ENCODE data around the gene CCDC137. TPM values are rescaled to one million over a fixed set of nuclear protein-coding genes. Genes with fewer than 3 reads are reported as not detected.

The CCDC137 gene
- polyA plus RNA-seq, 1 donor from 2014 or later = 27.9 TPM

DNA sequence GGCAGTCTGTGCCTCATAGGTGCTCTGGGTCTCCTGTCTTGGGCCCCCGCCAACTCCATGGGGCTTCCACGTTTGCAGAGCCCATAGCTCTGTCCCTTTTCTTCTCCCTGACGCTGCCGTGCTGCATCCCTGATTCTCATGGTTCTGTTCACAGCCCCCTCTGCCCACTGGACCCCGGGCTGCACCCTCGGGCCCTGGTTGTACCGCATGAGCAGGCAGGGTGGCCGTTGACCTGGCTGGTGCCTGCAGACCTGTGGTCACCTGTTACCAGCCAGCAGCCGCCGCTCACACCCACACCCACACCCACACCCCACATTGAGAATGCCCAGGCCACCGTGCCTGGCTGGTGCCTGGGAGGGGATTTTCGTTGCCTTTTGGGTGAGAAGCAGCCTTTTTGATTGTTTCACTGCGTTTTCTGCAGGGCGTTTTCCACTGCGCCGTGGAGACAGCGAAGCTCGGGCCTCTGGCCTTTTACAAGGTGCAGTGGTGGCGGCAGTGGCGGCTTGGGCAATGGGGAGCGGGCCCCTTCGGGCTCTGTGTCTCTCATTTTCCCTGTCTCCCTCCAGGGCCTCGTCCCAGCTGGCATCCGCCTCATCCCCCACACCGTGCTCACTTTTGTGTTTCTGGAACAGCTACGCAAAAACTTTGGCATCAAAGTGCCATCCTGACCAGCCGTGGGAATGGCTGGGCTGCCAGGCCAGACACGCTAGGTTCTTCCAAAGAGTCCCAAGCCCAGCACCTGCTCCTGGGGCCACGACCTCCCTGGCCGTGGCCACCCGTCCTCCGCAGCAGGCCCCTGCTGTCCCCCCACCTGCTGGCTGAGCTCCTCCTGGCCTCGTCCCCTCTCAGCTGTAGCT is 53.1 kb downstream of the CCDC137 start:
- Mint-ChIP-seq H3K27me3 (peaks cover 2% of the 10 kb centered on the region), H3K27ac (peak overlapping the region in 1 of 3 donors; percentile 68), H3K4me3 (no peak overlapping the region), H3K4me1 (no peaks in the 10 kb centered on the region), H3K9me3 (no peaks in the 10 kb centered on the region), H3K36me3 (no peaks in the 10 kb centered on the region)

DNA sequence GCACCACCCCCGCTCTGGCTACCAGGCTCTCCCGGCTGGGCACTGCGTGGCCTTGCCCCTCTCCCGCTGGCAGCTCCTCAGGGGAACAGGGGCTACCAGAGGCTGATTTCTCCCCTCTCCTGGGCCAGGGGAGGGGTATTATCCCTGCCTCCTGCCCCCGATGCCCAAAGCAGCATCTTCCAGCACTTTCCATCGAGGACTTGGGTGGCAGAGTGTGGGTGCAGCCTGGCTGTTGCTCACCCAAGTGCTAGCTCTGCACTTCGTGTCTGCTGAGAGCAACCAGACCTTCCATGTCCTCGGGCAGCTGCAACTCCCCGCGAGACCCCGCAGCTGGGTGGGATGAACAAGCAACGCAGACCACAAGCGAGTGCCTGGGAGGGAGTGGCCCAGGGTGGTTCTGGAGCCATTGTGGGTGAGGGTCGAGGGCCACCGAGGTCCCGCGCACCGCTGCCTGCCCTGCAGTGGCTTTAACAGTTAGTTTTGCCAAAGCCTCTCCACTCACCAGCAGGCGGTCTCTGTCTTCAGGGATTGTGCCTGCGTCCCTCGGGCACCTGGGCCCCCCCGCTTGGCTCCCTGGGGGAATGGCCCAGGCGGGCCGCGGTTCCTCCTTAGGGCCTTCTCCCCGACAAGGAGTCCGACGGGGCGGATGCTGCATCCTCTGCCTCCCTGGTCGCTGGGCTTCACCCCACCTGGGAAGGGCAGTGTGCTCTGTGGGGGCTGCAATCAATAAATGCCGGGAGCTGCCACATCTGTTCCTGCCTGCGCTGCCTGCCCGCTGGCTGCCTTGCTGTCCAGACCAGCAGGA is 53.9 kb downstream of the CCDC137 start:
- Mint-ChIP-seq H3K4me1 (no peaks in the 10 kb centered on the region), H3K27me3 (peaks cover 2% of the 10 kb centered on the region), H3K27ac (no peak overlapping the region), H3K36me3 (no peaks in the 10 kb centered on the region), H3K9me3 (no peaks in the 10 kb centered on the region), H3K4me3 (no peak overlapping the region)

DNA sequence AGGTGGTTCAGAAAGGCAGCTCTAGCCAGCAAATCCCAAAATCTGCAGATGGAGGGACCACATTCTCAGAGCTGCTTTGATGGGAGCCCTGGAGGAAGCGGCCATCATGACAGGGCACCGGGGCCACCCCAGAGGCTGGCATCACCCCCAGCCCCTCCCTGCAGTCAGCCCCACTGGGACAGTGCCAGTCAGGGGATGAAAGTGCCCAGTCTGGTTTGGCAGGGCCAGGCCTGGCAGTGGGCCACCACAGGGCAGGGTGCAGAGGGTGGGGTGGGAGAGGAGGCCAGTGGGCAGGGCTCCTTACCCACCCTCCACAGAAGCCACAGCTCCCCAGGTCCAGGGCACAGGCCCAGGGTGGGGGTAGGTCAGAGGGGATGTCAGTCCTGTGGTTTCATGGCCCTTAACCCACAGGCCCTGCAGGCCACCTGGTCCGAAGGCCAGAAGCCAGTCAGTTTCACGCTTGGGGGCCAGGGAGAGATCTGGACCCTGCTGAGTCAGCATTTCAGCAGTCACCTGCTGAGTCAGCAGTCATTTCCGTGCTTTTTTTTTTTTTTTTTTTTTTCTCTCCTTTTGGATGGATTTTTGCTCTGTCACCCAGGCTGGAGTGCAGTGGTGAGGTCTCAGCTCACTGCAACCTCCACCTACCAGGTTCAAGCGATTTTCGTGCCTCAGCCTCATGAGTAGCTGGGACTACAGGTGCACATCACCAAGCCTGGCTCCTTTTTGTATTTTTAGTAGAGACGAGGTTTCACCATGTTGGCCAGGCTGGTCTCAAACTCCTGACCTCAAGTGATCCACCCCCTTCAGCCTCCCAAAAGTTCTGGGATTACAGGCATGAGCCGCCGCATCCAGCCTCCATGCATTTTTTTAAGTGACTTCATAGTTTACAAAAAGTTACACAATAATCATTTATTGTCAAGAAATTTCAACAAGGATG is 55.9 kb downstream of the CCDC137 start:
- peaks cover 0 to 2% (median 0%) of the 10 kb centered on the region in 3 donors for H3K4me1 Mint-ChIP-seq
- no peak overlapping the region for H3K27ac Mint-ChIP-seq
- no peaks in the 10 kb centered on the region for H3K9me3 Mint-ChIP-seq
- no peak overlapping the region for H3K4me3 Mint-ChIP-seq
- peaks cover 7% of the 10 kb centered on the region for H3K27me3 Mint-ChIP-seq
- H3K36me3 Mint-ChIP-seq = no peaks in the 10 kb centered on the region

Other genes with a start within 250 kb of the CCDC137 start
- 1,302 TPM for gene ACTG1, start 153.9 kb upstream of the CCDC137 start, polyA plus RNA-seq
- gene FSCN2, start 138.4 kb upstream of the CCDC137 start, polyA plus RNA-seq = 0.83 TPM
- 25.6 TPM for gene FAAP100, start 114.4 kb upstream of the CCDC137 start, polyA plus RNA-seq
- 53.5 TPM for gene NPLOC4, start 29.6 kb upstream of the CCDC137 start, polyA plus RNA-seq
- gene TSPAN10, start 29.5 kb upstream of the CCDC137 start, polyA plus RNA-seq = 0.36 TPM
- 1.5 TPM for gene PDE6G, start 10.2 kb upstream of the CCDC137 start, polyA plus RNA-seq
- 77.7 TPM for gene OXLD1, start 132 bp upstream of the CCDC137 start, polyA plus RNA-seq
- 33.2 TPM for gene ARL16, start 17.1 kb downstream of the CCDC137 start, polyA plus RNA-seq
- gene HGS, start 17.3 kb downstream of the CCDC137 start, polyA plus RNA-seq = 37.6 TPM
- 63.7 TPM for gene MRPL12, start 36.6 kb downstream of the CCDC137 start, polyA plus RNA-seq
- gene SLC25A10, start 45.5 kb downstream of the CCDC137 start, polyA plus RNA-seq = 2.4 TPM
- not detected for gene GCGR, start 137.4 kb downstream of the CCDC137 start, polyA plus RNA-seq
- gene MCRIP1, start 166.6 kb downstream of the CCDC137 start, polyA plus RNA-seq = 66.4 TPM
- not detected for gene PPP1R27, start 168.3 kb downstream of the CCDC137 start, polyA plus RNA-seq
- 177 TPM for gene P4HB, start 193.8 kb downstream of the CCDC137 start, polyA plus RNA-seq
- 163 TPM for gene ARHGDIA, start 204.6 kb downstream of the CCDC137 start, polyA plus RNA-seq
- 22.5 TPM for gene ALYREF, start 224.8 kb downstream of the CCDC137 start, polyA plus RNA-seq
- 266 TPM for gene ANAPC11, start 225.0 kb downstream of the CCDC137 start, polyA plus RNA-seq
- gene NPB, start 235.5 kb downstream of the CCDC137 start, polyA plus RNA-seq = not detected
- gene PCYT2, start 244.7 kb downstream of the CCDC137 start, polyA plus RNA-seq = 20.0 TPM